H1 (cell line): ENCODE results near the gene SYCE3. TPM values are rescaled to one million over a fixed set of nuclear protein-coding genes. Genes with fewer than 3 reads are reported as not detected.

ENCODE experiments used
- CTCF ChIA-PET: fragments of 300-600 bp; sonication (Branson Sonifier 250); formaldehyde crosslinking; loops from one replicate; lab custom pipeline; 2021; ENCODE audit not compliant: partially characterized antibody; lab: Charles Lee
- POLR2A ChIA-PET: fragments of 300-600 bp; sonication (Branson Sonifier 250); formaldehyde crosslinking; loops from one replicate; lab custom pipeline; 2021; ENCODE audit warnings: inconsistent platforms; ENCODE audit not compliant: partially characterized antibody; lab: Charles Lee
- DNase-seq, 2 experiments: peaks; one replicate each; pipeline versions ENCODE4 v3.0.0 to v3.0.0-alpha.2; 2010 to 2022; ENCODE audit warnings: low spot score in 2 of 2, low read depth in 1 of 2, mixed read lengths in 1 of 2
- FAIRE-seq: peaks from 2 replicates; lab custom pipeline; 2011; peaks lifted over from hg19 to GRCh38; lab: Jason Lieb, UNC
- H2AFZ ChIP-seq: 2 replicates; pipeline ENCODE4 v1.8.1; 2012; ENCODE audit warnings: low read length, inconsistent platforms
- H2AK5ac ChIP-seq: 2 replicates; pipeline ENCODE4 v1.6.1; 2013; ENCODE audit warnings: low read depth, low read length
- H2BK120ac ChIP-seq: replicated peaks from 2 replicates; pipeline ENCODE3; 2013; ENCODE audit warnings: low read depth, low read length, inconsistent platforms
- H2BK12ac ChIP-seq: 2 replicates; pipeline ENCODE4 v1.6.1; 2013; ENCODE audit warnings: low read depth, low read length
- H2BK15ac ChIP-seq: 2 replicates; pipeline ENCODE4 v1.6.1; 2013; ENCODE audit warnings: low read length
- H2BK20ac ChIP-seq: 2 replicates; pipeline ENCODE4 v1.6.1; 2013; ENCODE audit warnings: low read length
- H2BK5ac ChIP-seq: 2 replicates; pipeline ENCODE4 v1.6.1; 2013; ENCODE audit warnings: low read depth, low read length
- H3K14ac ChIP-seq: 2 replicates; pipeline ENCODE4 v1.6.1; 2013; ENCODE audit warnings: inconsistent platforms; ENCODE audit not compliant: insufficient read length
- H3K18ac ChIP-seq: 2 replicates; pipeline ENCODE4 v1.6.1; 2013; ENCODE audit warnings: low read length; ENCODE audit errors: extremely low read depth
- H3K23ac ChIP-seq: 2 replicates; pipeline ENCODE4 v1.6.1; 2013; ENCODE audit warnings: inconsistent platforms; ENCODE audit not compliant: insufficient read length
- H3K23me2 ChIP-seq: 2 replicates; pipeline ENCODE4 v1.6.1; 2013; ENCODE audit warnings: low read depth, low read length
- H3K27ac ChIP-seq: 2 replicates; pipeline ENCODE4 v1.6.1; 2011; ENCODE audit warnings: low read depth, low read length, inconsistent platforms
- H3K27me3 ChIP-seq, 4 experiments: replicated peaks in 1 of 4; 1 replicate in 1 of 4; 2 replicates in 3 of 4; pipeline versions ENCODE4 v1.6.1 to v1.8.1; 2011 to 2013; ENCODE audit warnings: low read length in 3 of 4, mild to moderate bottlenecking in 3 of 4, inconsistent platforms in 2 of 4, mixed read lengths in 2 of 4, moderate library complexity in 1 of 4; ENCODE audit not compliant: control insufficient read depth in 3 of 4, insufficient read depth in 3 of 4; ENCODE audit errors: extremely low read depth in 1 of 4
- H3K36me3 ChIP-seq, 4 experiments: 2 replicates each; pipeline versions ENCODE4 v1.6.1 to v1.8.1; 2011 to 2013; ENCODE audit warnings: mild to moderate bottlenecking in 4 of 4, low read length in 3 of 4, moderate library complexity in 2 of 4, control low read depth in 1 of 4, inconsistent platforms in 1 of 4; ENCODE audit not compliant: insufficient read depth in 4 of 4, control insufficient read depth in 2 of 4
- H3K4ac ChIP-seq: replicated peaks from 2 replicates; pipeline ENCODE3; 2013; ENCODE audit warnings: low read length, low read depth, mixed read lengths, inconsistent platforms; ENCODE audit not compliant: insufficient read length
- H3K4me1 ChIP-seq, 4 experiments: replicated peaks in 1 of 4; 1 replicate in 1 of 4; 2 replicates in 3 of 4; pipeline versions ENCODE4 v1.6.1 to v1.8.1; 2011 to 2013; ENCODE audit warnings: low read length in 3 of 4, inconsistent platforms in 2 of 4, mixed read lengths in 1 of 4; ENCODE audit not compliant: insufficient read depth in 4 of 4, control insufficient read depth in 3 of 4
- H3K4me2 ChIP-seq, 2 experiments: 2 replicates each; pipeline versions ENCODE4 v1.6.1 to v1.8.1; 2011 to 2013; ENCODE audit warnings: low read depth in 2 of 2, low read length in 2 of 2, control low read depth in 1 of 2, inconsistent platforms in 1 of 2, mild to moderate bottlenecking in 1 of 2; ENCODE audit not compliant: insufficient read depth in 1 of 2
- H3K4me3 ChIP-seq, 4 experiments: fragments of 200-600, 300-600 bp in 1 of 4; sonication (generic), shearing (Covaris generic), sonication (Bioruptor Twin) in 1 of 4; 2 replicates each; pipeline versions ENCODE4 v1.5.1 to v1.8.1; 2011 to 2016; ENCODE audit warnings: low read length in 4 of 4, low read depth in 3 of 4, control low read depth in 2 of 4, inconsistent platforms in 2 of 4, mild to moderate bottlenecking in 2 of 4, mixed read lengths in 1 of 4, moderate library complexity in 1 of 4; ENCODE audit not compliant: insufficient read depth in 2 of 4; ENCODE audit errors: extremely low read depth in 1 of 4
- H3K56ac ChIP-seq: replicated peaks from 2 replicates; pipeline ENCODE3; 2013; ENCODE audit warnings: low read depth, mild to moderate bottlenecking, mixed read lengths, low read length, inconsistent platforms; ENCODE audit not compliant: insufficient read length
- H3K79me1 ChIP-seq: 2 replicates; pipeline ENCODE4 v1.6.1; 2013; ENCODE audit warnings: low read depth, low read length, control low read depth
- H3K79me2 ChIP-seq, 2 experiments: 2 replicates each; pipeline versions ENCODE4 v1.6.1 to v1.8.1; 2012 to 2013; ENCODE audit warnings: low read length in 2 of 2, mild to moderate bottlenecking in 2 of 2, inconsistent platforms in 1 of 2; ENCODE audit not compliant: insufficient read depth in 2 of 2, control insufficient read depth in 1 of 2
- H3K9ac ChIP-seq, 4 experiments: replicated peaks in 1 of 4; 1 replicate in 1 of 4; 2 replicates in 3 of 4; pipeline versions ENCODE4 v1.6.1 to v1.8.1; 2011 to 2013; ENCODE audit warnings: low read depth in 3 of 4, low read length in 3 of 4, control low read depth in 2 of 4, mild to moderate bottlenecking in 2 of 4, moderate library complexity in 2 of 4, inconsistent platforms in 1 of 4; ENCODE audit errors: extremely low read depth in 1 of 4
- H3K9me3 ChIP-seq, 2 experiments: 2 replicates each; pipeline versions ENCODE4 v1.6.1 to v1.8.1; 2012 to 2013; ENCODE audit warnings: mild to moderate bottlenecking in 2 of 2, moderate library complexity in 2 of 2, control low read depth in 1 of 2, inconsistent platforms in 1 of 2, low read depth in 1 of 2, low read length in 1 of 2, mixed read lengths in 1 of 2; ENCODE audit not compliant: insufficient read depth in 2 of 2
- H4K20me1 ChIP-seq, 2 experiments: replicated peaks in 1 of 2; 2 replicates each; pipeline versions ENCODE3 to v1.8.1; 2011 to 2013; ENCODE audit warnings: inconsistent platforms in 2 of 2, low read length in 2 of 2, mild to moderate bottlenecking in 1 of 2; ENCODE audit not compliant: insufficient read depth in 2 of 2, control insufficient read depth in 1 of 2
- H4K5ac ChIP-seq: 2 replicates; pipeline ENCODE4 v1.6.1; 2013; ENCODE audit warnings: low read length, low read depth, mixed read lengths, inconsistent platforms; ENCODE audit not compliant: insufficient read length
- H4K8ac ChIP-seq: 2 replicates; pipeline ENCODE4 v1.8.0; 2013; ENCODE audit warnings: mild to moderate bottlenecking, moderate library complexity, low read length, inconsistent platforms; ENCODE audit not compliant: insufficient read depth; ENCODE audit errors: extremely low read depth
- H4K91ac ChIP-seq: replicated peaks from 2 replicates; pipeline ENCODE3; 2013; ENCODE audit warnings: low read length, mixed read lengths, inconsistent platforms; ENCODE audit not compliant: insufficient read length
- ASH2L ChIP-seq: fragments of 200-600, 300-600 bp; sonication (generic); IDR thresholded peaks from one replicate; pipeline ENCODE4 v1.7.1; 2017; ENCODE audit warnings: low read length
- CREB1 ChIP-seq: IDR thresholded peaks from 2 replicates; pipeline ENCODE4 v1.6.1; 2012; ENCODE audit warnings: inconsistent platforms
- EGR1 ChIP-seq: IDR thresholded peaks from 2 replicates; pipeline ENCODE4 v1.6.1; 2011; ENCODE audit warnings: low read depth, low read length, borderline replicate concordance
- EZH2 ChIP-seq: fragments of 200-600 bp; sonication (generic); IDR thresholded peaks from 2 replicates; pipeline ENCODE4 v1.7.1; 2012; ENCODE audit warnings: low read depth, mild to moderate bottlenecking, moderate library complexity, low read length, inconsistent platforms; ENCODE audit not compliant: severe bottlenecking
- GABPA ChIP-seq: IDR thresholded peaks from 2 replicates; pipeline ENCODE4 v1.6.1; 2011; ENCODE audit warnings: mild to moderate bottlenecking, low read length, moderate library complexity, borderline replicate concordance; ENCODE audit not compliant: insufficient read depth
- HDAC6 ChIP-seq: IDR thresholded peaks from one replicate; pipeline ENCODE4 v1.7.1; 2012; ENCODE audit warnings: low read depth, mild to moderate bottlenecking, inconsistent platforms, low read length, moderate library complexity
- KDM5A ChIP-seq: fragments of 200-600 bp; IDR thresholded peaks from 2 replicates; pipeline ENCODE4 v1.7.1; 2012; ENCODE audit warnings: mild to moderate bottlenecking, low read length, inconsistent platforms, mixed read lengths
- NANOG ChIP-seq: IDR thresholded peaks from 2 replicates; pipeline ENCODE4 v1.6.1; 2011; ENCODE audit warnings: low read length, low read depth, mild to moderate bottlenecking, inconsistent platforms; ENCODE audit not compliant: insufficient read depth, poor library complexity, severe bottlenecking
- POLR2A ChIP-seq, 2 experiments: IDR thresholded peaks; 1 replicate in 1 of 2; 2 replicates in 1 of 2; pipeline ENCODE4 v1.6.1; 2011; ENCODE audit warnings: low read depth in 2 of 2, low read length in 2 of 2, mild to moderate bottlenecking in 2 of 2; ENCODE audit errors: control extremely low read depth in 1 of 2
- RBBP5 ChIP-seq: IDR thresholded peaks from 2 replicates; pipeline ENCODE4 v1.7.1; 2012; ENCODE audit warnings: low read depth, mild to moderate bottlenecking, inconsistent platforms, low read length, moderate library complexity, borderline replicate concordance
- SUZ12 ChIP-seq: fragments of 200-600 bp; sonication (generic); IDR thresholded peaks from 2 replicates; pipeline ENCODE4 v1.6.1; 2012; ENCODE audit warnings: mild to moderate bottlenecking, inconsistent platforms, low read length, moderate library complexity, mixed read lengths
- WGBS, 2 experiments: shearing (Covaris generic) in 1 of 2; methylation state at CpG; one replicate each; pipeline versions ENCODE4 v1.1.6 to v1.1.7; 2013 to 2015; ENCODE audit warnings: low lambda C conversion rate in 2 of 2, mixed read lengths in 2 of 2, inconsistent platforms in 1 of 2, low coverage in 1 of 2, missing lambda C conversion rate in 1 of 2; ENCODE audit not compliant: insufficient replicate concordance in 2 of 2, insufficient coverage in 1 of 2, insufficient read length in 1 of 2; ENCODE audit errors: extremely low coverage in 1 of 2, missing lambda C conversion rate in 1 of 2; 5-methylcytosine and 5-hydroxymethylcytosine counted together
- polyA plus RNA-seq, 7 experiments: library from polyadenylated mRNA; depleted of rRNA in 3 of 7; stranded (reverse) in 5 of 7; unstranded in 2 of 7; fragments of >200 nt in 5 of 7; fragments of 200-250 nt in 2 of 7; gene quantifications; 1 replicate in 5 of 7; 2 replicates in 1 of 7; 4 replicates in 1 of 7; pipeline versions ENCODE4 v1.2.1 to v1.2.3, GENCODE V29; 2011 to 2013; ENCODE audit warnings: missing spikeins in 2 of 7, mixed read lengths in 2 of 7
- total RNA-seq: library from RNA; stranded (reverse); fragmentation: NEBNext Ultra II Directional; extraction: Animal tissue kit (Norgen Biotek cat#: 25700); gene quantifications from 2 replicates; pipeline ENCODE4 v1.2.1, GENCODE V29; 2021

SYCE3 gene
- total and polyA plus RNA-seq, 2 of the 8 experiments (the other 6 are each of a cell fraction or from before 2014, with no cell fraction given) = 1.9 TPM; not detected in 1

DNA sequence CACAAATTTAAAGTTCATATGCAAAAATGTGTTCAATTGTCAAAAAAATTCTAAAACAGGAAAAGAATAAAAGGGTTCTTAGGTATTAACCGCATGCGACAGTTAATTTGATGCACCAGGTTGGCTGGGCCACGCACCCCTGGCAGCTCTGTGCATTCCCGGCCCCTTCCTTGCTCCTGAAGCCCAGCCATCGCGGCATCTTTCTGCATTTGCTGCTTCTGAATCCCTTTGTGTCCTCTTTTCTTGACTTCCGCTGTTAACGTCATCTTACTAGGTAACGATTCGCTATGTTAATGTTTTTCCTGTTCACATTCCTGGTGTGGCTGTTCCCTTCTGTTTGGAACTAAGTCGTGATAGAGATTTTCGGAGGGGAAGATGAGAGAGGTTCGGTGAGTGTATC lies 25.0 kb downstream of the SYCE3 start:
- Histone ChIP-seq H3K56ac (no peak overlapping the region), H3K23ac (no peak overlapping the region), H3K27ac (no peak overlapping the region), H3K4me1 (no peaks in the 10 kb centered on the region), H3K27me3 (peaks cover 1 to 8% (median 6%) of the 10 kb centered on the region in 4 experiments; a peak in 6 of 7 replicates), H4K5ac (no peak overlapping the region), H2BK120ac (no peak overlapping the region), H4K91ac (no peak overlapping the region), H4K20me1 (no peaks in the 10 kb centered on the region), H3K4me2 (no peak overlapping the region), H3K14ac (no peak overlapping the region), H3K9ac (no peak overlapping the region), H2BK15ac (no peak overlapping the region), H3K18ac (no peak overlapping the region), H3K36me3 (no peaks in the 10 kb centered on the region), H3K79me1 (no peaks in the 10 kb centered on the region), H2BK12ac (no peak overlapping the region), H2AK5ac (no peak overlapping the region), H2BK5ac (no peak overlapping the region), H2AFZ (no peak overlapping the region), H3K79me2 (no peaks in the 10 kb centered on the region), H3K4ac (no peak overlapping the region), H4K8ac (no peak overlapping the region), H3K23me2 (no peaks in the 10 kb centered on the region), H3K4me3 (no peak overlapping the region), H2BK20ac (no peak overlapping the region), H3K9me3 (no peaks in the 10 kb centered on the region)
- no peak for DNase-seq
- ChIA-PET CTCF (interaction anchor here (0.6 to 6.6 kb wide), 4 partner anchors 9 to 92 kb away, joined by 3 to 36 read pairs (median 3); partner anchors contain the start of gene SCO2), POLR2A (no interaction called here)
- FAIRE-seq = no peak
- 90 to 100% methylated on average over 3 to 13 of the region's 13 CpGs for WGBS, 2 experiments
- no peak for TF ChIP-seq GABPA
- no peak for TF ChIP-seq POLR2A (IDR thresholded peaks at IDR 0.05; ENCODE audit: control extremely low read depth in 1 of 2, low read depth in 2 of 2, low read length in 2 of 2)
- no peak for TF ChIP-seq ASH2L
- no peak for TF ChIP-seq EZH2
- TF ChIP-seq HDAC6 = no peak
- no peak for TF ChIP-seq SUZ12
- no peak for TF ChIP-seq KDM5A
- TF ChIP-seq RBBP5 = no peak
- TF ChIP-seq CREB1 = no peak
- TF ChIP-seq EGR1 = no peak
- TF ChIP-seq NANOG = no peak
